ENCODE results near the gene SP110.
"Not testable (repeated sequence)": the region's sequence is repeated elsewhere in the genome, so short reads cannot be mapped to it uniquely, and the experiment has no call there.

Gene SP110

DNA sequence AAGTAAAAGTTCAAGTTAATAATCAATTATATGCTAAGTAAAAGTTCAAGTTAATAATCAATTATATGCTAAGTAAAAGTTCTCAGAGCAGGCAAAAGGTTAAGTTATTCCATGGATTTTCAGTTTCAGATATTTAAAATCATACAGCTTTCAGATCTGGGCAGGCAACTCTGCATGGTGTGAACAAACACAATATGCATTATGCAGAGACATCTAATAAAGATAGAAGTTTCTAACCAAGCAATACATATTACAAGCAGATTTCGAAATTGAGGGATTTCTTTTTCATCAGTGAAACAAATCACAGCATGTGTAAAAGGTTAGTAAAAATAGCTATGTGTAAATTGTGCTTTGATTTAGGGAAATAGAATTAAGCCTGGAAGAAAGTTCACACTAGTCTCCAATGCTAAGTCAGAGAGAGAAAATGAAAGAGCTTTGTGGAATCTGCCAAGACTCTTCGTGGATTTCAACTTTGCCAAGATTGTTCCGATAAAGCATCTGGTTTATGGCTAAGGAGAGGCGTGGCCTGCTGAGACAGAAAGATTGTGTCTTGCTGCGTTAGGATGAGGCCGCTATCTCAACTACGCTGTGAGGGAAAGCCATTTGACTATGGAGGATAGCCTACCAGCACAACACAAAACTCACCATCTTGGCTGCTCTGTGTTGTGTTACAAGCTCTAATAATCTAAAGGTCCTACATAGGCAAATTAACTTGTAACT is 91.0 kb downstream of the SP110 start:
- DNase-seq (ENCODE audit: low spot score) = no peak
- FAIRE-seq = no peak

DNA sequence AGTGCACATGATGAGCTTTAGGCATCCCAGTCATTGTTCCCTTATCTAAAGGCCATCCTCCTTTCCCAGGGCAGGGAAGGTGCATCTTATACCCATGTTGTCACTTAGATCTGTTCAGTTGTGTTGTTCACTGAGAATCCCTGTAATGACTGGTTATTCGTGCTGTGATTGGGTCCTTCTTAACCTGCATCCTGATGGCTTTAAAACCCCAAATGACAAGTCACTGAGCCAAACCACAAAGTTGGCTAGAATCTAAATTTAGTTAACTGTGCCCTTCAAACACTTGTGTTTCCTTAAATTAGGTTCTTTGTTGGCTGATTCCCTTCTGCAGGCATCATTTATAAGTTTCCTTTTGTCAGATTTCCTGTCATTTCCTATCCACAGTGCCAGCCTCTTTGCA is 92.6 kb downstream of the SP110 start:
- DNase-seq (ENCODE audit: low spot score) = no peak
- FAIRE-seq = no peak

DNA sequence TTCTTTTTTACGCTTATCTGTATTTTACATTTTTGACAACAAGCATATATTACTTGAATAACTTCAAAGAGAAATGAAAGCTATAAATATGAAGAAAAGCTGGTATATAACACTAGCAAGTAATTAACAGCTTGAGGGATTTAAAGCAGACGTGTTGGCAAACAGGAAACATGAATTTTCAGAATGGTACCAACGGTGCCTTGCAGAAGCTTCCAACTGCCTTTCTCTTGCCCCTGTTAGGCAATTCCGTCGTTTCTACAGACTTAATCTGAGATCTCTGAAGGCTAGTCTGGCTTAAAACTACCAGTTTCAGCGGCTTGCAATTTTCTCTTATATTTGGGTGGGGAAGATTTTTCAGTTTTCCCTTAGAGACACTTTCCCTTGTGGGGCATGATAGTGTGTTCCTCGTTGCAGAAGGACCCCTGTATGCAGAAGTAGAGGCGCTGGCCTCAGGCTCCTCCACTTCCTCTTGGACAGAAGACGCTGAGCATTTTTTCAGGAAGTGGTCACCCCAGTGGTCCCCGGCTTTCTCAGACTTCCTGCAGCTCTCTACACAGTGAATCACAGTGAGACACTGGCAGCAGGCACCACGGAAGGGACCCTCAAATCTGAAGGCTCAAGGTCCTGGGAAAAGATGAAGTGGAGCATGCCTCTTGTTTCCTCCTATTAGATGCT is 94.9 kb downstream of the SP110 start:
- no peak for FAIRE-seq
- no peak for DNase-seq (ENCODE audit: low spot score)

DNA sequence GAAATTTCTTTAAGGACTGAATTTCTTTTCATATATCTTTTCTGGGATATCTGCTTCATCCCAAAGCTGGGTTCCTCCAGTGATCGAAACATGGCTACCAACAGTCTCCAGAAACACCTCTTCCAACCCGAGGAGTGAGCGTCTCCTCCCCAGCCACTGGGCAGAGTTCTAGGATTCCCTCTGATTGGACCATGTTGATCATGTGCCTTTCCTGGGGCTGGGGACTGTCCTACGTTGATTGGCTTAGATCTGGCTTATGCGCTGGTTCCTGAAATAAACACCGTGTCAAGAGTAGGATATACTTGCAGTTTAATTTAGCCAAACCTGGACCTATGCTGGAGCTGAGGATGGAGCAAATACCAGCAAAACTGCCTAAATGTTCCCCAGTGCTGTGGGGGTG is 95.5 kb downstream of the SP110 start:
- FAIRE-seq = no peak
- no peak for DNase-seq (ENCODE audit: low spot score)

DNA sequence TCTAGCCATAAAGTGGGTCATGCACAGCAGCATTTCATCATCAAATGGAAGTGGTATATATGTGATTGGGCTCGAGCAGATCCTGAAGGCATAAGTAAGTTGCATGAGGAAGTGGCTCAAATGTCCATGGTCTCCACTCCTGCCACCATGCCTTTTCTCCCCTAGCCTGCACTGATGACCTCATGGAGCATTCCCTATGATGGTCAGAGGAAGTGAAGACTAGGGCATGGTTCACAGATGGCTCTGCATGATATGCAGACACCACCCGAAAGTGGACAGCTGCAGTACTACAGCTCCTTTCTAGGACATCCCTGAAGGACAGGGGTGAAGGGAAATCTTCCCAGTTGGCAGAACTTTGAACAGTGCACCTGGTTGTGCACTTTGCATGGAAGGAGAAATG is 99.4 kb downstream of the SP110 start:
- FAIRE-seq; DNase-seq (ENCODE audit: low spot score): not testable (repeated sequence)

DNA sequence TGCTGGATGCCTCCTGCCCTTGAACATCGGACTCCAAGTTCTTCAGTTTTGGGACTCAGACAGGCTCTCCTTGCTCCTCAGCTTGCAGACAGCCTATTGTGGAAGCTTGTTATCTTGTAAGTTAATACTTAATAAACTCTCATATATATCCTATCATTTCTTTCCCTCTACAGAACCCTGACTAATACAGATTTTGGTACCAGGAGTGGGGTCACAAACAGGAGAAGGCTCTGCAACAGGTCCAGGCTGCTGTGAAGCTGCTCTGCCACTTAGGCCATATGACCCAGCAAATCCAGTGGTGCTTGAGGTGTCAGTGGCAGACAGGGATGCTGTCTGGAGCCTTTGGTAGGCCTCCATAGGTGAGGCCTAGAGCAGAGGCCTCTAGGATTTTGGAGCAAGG is 100.0 kb downstream of the SP110 start:
- peak; percentile 17 for FAIRE-seq
- not testable (repeated sequence) for DNase-seq (ENCODE audit: low spot score)
